HFF-Myc (cell line): ENCODE results near the gene TBX6.

Experiments used
- DNase-seq: peaks from one replicate; pipeline ENCODE4 v3.0.0-alpha.2; 2011; ENCODE audit warnings: low read depth; ENCODE audit errors: extremely low read depth
- H3K4me3 ChIP-seq: replicated peaks from 2 replicates; pipeline ENCODE4 v1.5.1; 2011; ENCODE audit warnings: low read depth, mild to moderate bottlenecking, control low read depth, low read length
- TF ChIP-seq, protein P1 (sequence below): IDR thresholded peaks from 2 replicates; pipeline ENCODE4 v1.5.1; 2012; ENCODE audit warnings: mild to moderate bottlenecking, low read depth, low read length, control low read depth; ENCODE audit errors: missing control alignments

Gene TBX6

DNA sequence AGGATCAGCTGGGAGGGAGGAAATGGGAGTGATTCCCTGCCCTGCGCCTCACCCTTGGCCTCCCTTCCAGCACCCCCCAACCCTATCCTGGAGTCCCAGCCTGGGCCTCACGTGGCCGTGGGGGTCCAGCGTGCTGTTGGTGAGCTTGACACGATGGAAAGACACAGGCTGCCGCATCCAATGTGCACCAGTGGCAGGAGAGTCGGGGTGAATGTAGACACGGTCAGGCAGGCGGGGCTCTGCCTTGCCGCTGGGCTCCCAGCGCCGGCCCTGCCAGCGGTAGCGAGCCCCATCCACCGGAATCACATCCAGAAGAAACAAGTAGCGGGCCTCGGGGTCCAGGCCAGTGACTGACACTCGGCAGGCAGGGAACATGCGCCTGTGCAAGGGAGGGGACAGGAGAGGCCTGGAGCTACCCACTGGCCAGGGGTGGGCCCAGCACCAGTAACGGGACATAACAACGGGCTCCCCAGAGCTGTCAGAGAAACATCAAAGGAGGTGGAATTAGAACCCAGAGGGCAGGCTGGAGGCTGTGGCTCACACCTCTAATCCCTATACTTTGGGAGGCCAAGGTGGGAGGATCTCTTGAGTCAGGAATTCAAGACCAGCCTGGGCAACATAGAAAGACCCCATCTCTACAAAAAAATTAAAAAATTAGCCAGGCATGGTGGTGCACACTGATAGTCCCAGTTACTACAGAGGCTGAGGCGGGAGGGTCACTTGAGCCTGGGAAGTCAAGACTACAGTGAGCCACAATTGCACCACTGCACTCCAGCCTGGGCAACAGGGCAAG is 2.7 kb downstream of the TBX6 start:
- DNase-seq, result no peak
- TF ChIP-seq, protein P1, sequence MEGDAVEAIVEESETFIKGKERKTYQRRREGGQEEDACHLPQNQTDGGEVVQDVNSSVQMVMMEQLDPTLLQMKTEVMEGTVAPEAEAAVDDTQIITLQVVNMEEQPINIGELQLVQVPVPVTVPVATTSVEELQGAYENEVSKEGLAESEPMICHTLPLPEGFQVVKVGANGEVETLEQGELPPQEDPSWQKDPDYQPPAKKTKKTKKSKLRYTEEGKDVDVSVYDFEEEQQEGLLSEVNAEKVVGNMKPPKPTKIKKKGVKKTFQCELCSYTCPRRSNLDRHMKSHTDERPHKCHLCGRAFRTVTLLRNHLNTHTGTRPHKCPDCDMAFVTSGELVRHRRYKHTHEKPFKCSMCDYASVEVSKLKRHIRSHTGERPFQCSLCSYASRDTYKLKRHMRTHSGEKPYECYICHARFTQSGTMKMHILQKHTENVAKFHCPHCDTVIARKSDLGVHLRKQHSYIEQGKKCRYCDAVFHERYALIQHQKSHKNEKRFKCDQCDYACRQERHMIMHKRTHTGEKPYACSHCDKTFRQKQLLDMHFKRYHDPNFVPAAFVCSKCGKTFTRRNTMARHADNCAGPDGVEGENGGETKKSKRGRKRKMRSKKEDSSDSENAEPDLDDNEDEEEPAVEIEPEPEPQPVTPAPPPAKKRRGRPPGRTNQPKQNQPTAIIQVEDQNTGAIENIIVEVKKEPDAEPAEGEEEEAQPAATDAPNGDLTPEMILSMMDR, result no peak
- H3K4me3 ChIP-seq, result no peak overlapping the region

DNA sequence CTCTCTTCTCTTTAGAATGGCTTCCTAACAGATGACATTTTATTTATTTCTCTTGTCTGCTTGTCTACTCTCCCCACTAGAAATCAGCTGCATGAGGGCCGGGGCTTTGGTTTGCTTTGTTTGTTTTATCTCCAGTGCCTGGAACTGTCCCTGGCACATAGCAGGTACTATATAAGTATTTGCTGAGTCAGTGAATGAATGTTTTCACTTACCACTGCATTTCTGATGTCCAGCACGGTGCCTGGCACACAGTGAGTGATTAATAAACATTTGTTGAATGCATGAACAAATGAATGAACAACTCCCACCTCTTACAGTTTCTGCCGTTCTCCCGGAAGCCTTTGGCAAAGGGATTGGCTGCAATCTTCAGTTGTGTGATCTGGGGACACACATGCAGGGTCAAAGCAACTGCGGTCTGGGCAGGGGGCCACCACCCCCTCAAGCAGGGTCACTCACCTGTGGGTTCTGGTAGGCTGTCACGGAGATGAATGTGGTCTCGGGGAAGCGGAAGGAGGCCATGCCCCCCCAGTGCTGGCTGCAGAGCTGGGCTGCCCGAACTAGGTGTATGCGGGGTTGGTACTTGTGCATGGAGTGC is 3.4 kb downstream of the TBX6 start:
- TF ChIP-seq, protein P1, result no peak
- H3K4me3 ChIP-seq, result no peak overlapping the region
- no peak for DNase-seq

DNA sequence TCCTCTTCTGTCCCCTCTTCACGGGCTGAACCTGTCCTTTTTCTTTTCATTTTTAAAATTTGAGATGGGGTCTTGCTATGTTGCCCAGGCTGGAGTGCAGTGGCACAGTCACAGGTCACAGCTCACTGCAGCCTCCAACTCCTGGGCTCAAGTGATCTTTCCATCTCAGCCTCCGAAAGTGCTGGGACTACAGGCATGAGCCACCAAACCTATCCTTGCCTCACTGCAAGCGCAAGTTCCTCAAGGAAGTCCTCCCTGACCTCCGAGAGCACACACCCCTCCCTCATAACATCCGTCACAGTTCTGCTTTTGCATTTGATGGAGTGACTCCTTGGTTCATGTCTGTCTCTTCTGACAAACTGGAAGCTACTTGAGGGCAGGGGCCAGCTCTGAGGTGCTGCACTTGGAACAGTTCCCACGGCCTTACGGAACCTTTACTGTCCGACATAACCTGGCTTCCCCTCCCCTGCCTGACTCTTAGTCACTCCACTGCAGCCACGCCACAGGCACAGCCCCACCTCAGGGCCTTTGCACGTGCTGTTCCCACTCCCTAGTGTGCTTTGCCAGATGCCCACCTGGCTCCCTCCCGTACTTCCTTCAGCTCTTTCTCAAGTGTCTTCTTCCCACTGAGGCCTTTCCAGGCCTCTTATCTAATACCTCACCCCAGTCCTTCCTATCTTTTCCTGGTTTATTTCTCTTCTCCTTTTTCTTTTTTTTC is 4.4 kb downstream of the TBX6 start:
- H3K4me3 ChIP-seq, result no peak overlapping the region
- no peak for DNase-seq
- TF ChIP-seq, protein P1, result no peak

DNA sequence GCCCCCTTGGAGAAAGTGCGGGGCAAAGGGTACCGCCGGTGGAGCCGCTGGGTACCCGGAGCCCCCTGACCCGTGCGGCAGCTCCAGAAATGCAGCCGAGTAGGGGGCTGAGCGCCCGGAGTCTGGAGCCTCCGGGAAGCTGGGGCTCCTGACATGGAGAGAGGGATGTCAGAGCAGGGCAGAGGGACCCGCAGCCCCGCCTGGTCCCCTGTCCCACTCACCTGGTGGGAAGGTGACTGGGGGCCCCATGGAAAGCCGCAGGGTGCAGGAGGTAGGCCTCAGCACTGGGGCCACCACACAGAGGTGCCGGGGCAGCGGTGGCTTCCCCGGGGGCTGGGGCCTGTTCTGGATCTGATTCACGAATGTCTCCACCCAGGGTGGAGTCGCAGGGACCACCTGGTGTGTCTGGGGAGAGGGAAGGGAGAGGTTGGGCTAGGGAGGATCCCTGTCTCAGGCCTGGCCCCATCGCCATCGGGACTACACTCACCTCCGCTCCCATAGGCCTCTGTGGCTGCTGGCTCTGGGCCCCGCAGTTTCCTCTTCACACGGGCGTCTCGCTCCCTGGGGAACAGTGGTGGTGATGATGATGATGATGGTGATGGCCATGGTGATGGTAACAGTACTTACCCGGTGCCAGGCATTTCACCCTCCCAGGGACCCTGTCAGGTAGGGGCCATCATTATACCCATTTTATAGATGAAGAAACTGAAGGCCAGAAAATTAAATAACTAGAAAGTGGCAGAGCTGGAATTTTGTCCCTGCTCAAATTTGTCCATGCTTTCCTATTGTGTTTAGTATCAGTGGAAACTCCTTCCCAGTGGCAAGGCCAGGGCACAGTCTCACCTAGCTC is 5.2 kb downstream of the TBX6 start:
- no peak for DNase-seq
- H3K4me3 ChIP-seq, result no peak overlapping the region
- TF ChIP-seq, protein P1, result no peak

DNA sequence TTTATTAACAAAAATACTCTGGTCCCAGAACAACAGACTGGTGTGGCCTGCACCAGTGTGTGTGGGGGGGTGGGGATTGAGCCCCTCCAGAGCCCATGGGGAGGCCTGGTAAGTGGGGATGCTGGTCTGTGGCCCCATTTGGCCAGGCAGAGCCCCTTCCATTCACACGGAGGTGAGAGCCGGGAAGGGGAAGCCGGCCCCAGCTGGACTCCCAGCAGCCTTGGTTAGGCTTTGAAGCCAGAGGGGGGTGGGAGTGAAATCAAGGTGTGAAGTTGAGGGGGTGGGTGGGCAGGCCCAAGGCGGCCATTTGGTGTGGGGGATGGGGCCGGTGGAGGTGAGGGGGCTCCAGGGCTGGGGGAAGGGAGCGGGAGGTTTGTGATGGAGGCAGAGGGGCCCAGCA is 5.9 kb downstream of the TBX6 start:
- no peak overlapping the region for H3K4me3 ChIP-seq
- TF ChIP-seq, protein P1, result no peak
- no peak for DNase-seq

DNA sequence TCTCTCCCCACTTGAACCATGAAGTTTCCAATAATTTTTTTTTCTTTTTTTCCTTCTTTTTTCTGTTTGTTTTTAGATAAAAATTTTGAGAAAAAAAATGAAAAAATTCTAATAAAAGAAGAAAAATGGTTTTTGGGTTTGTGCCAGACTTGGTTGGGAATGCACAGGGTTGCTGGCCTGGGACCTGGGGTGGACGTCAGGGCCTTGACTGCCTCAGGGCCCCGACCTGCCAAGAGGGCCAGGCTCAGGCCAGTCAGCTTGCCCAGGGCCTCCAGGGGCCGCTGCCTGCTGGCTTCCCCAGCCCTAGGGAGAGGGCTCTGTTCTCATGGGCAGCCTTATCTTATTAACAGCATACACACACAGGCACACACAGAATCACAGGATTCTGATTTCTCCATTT is 6.5 kb downstream of the TBX6 start:
- TF ChIP-seq, protein P1, result no peak
- no peak for DNase-seq
- no peak overlapping the region for H3K4me3 ChIP-seq
